Stimulated activated CD4-positive, alpha-beta T cell treated with anti-CD3 and anti-CD28 coated beads, TNF-alpha, amount 100 ng/mL, for 1 hour (primary cell): ENCODE data around the gene CT47A1.
"Not testable (repeated sequence)": the region's sequence is repeated elsewhere in the genome, so short reads cannot be mapped to it uniquely, and the experiment has no call there.

Experiments
- DNase-seq, 3 donors: peaks; one replicate each; pipeline ENCODE4 v3.0.0-alpha.2; 2020; ENCODE audit warnings: low read depth in 3 of 3, low spot score in 1 of 3

The CT47A1 gene

DNA sequence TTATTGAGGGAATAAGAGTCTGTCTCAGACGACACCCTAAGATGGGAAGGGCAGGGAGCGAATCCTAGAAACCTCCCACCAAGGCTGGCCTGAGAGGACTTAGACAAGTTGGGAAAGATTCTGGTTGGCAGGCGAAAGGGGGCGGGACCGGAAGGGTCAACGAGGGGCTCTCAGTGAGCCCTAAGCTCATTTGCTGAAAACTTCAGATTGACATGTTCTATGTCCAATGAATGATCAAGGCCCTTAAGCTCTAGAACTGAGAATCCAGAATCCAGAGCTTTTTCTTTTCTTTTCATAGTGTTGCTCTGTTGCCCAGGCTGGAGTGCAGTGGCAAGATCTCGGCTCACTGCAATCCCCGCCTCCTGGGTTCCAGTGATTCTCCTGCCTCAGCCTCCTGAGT, at the start of gene CT47A1:
CT47A1 (minus strand) TSS at position 101 of the 400 bp plus-strand sequence. CDS start 231 bp downstream, outside the sequence.
- DNase-seq = not testable (repeated sequence)

DNA sequence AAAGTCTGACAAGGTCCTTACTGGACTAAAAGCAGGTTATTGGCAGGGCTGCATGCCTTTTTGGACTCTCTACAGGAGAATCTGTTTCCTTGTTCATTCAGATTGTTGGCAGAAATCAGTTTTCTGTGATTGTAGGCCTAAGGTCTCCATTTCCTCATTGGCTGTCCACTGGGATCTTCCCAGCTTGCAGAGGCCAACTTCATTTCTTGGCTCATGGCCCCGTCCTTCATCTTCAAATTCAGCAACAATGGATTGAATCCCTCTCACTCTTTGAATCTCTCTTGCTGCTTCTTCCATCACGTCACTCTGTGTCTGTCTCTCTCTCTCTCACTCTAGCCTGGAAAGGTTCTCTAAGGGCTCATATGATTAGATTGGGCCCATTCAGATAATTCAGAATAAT, 47.0 kb upstream of the CT47A1 start:
- no peak for DNase-seq

DNA sequence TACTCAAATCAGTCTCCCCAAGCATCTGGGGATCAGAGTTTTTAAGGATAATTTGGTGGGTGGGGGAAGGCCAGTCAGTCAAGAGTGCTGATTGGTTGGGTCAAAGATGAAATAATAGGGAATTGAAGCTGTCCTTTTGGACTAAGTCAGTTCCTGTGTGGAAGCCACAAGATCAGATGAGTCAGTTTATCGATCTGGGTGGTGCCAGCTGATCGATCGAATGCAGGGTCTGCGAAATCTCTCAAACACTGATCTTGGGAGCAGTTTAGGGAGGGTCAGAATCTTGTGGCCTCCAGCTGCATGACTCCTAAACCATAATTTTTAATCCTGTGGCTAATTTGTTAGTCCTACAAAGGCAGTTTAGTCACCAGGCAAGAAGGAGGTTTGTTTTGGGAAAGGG, 44.5 kb upstream of the CT47A1 start:
- no peak for DNase-seq

DNA sequence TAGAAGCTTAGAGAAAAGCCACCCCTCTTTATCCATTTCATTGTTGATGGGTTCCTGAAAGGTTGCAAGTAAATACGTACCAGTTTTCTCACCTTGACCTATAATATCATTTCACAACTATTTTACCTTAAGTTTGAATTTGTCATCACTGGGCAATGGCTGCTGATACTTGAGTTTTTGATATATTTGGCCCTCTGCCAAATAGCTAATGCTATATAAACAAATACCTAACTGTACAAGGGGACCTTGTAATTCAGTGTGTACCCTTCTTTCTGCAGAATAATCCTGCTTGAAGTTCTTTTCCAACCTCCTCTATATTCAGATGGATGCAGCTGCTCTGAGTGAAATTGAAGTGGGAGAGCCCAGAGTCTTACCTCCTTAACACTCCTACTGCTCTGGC, 42.9 kb upstream of the CT47A1 start:
- DNase-seq = no peak

DNA sequence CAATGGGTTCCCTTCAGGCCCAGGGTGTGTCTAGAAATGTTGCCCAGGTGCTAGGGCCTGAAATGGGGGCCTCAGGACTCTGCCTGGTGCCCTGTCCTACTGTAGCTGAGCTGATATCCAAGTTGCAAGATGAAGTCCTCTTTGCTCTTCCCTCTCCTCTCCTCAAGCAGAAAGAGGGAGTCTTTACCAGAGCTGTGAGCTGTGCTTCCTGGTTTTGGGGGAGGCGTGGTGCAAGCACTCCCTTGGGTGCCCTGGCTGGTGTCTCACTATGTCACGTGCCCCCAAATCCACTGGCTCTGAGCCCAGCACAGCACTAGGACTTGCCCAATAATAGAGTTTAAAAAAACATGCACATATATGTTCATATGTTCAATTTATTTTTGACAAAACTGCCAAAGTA, 29.3 kb upstream of the CT47A1 start:
- no peak for DNase-seq

DNA sequence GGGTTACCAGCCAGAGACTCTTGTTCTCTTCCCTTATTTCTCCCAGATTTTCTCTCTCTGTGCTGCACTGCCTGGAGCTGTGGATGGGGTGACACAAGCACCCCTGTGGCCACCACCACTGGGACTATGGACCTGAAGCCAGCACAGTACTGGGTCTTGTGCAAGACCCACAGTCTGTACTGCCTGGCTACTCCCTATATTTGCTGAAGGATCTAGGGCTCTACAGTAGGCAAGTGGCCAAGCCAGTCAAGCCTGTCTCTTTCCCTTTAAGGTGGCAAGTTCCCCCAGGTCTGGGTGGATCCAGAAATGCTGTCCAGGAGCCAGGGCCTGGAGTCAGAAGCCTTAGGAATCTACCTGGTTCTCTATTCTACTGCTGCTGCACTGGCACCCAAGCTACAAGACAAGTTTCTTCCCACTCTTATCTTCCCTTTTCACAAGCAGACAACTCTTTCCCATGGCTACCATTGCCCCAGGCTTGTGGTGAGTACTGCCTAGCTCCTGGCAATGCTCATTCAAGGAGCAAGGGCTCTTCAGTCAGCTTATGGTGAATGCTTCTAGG, 28.4 kb upstream of the CT47A1 start:
- DNase-seq = no peak

DNA sequence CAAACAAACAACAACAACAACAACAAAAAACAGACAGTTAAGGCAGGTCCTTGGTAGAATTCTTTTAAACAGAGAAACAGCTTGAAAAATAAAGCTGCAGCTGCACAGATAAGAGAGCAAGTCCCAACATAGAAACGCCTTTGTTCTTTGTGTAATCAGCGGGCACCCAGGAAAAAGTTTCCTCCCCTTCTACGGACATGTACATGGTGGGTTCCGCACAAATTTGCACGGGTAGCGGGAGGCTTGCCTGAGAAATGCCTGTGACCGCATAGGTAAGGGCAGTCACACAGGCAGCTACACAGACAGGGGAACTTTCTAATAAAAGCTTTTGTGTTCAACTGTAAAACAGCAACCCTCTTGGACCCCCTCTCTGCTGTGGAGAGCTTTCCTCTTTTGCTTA, 25.7 kb upstream of the CT47A1 start:
- DNase-seq = no peak

DNA sequence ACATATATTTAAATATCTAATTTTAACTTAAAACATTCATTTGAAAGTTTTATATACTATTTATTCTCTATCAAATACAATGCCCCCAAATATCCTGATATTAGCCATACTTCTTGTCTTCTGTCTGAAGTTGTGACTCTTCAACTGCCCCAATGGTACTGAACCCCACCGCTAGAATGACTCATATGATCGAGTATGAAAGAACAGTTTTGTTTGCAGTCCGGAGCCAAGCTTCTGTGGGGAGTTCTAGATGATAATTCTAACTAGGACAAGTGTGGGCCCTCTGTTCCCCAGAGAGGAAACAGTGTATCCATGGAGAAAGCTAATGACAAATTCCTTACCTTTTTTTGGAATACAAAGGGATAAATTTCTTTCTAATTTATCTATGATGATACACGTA, 24.7 kb upstream of the CT47A1 start:
- no peak for DNase-seq

DNA sequence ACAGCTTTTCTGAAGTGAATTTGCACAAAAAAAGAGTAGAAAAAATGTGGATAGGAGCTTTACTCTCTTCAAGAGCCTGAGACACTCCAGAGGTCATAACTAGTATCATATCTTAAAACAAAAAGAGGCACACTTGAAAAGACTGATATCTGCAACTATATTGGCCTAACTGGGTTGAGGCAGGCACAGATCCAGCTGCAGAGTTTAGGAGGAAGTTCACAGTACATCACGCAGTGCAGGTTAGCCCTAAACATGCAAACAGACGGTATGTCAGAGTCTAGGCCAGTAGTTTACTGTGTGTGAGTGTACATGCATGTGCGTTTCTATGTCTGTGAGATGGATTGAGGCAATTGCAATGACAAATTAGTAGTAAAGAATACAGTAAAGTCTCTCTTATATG, 24.2 kb upstream of the CT47A1 start:
- DNase-seq = no peak

DNA sequence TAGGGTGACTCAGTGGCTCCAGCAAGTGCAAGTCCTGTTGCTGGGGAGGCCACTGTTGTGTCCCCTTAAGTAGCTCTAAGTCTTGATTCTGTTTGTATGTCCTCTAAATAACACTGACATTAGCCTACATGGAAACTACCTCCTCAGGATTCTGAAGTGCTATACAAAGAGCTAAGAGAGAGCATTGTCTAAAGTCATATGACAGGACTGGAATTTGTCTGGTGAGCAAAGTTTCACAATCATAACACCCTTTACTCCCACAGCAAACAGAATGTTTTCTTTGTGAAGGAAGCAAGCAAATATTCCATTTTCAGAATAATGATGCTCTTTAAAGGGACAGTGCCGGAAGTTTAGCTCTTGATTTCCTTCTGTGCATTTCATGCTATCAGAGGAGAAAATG, 23.4 kb upstream of the CT47A1 start:
- DNase-seq = no peak

DNA sequence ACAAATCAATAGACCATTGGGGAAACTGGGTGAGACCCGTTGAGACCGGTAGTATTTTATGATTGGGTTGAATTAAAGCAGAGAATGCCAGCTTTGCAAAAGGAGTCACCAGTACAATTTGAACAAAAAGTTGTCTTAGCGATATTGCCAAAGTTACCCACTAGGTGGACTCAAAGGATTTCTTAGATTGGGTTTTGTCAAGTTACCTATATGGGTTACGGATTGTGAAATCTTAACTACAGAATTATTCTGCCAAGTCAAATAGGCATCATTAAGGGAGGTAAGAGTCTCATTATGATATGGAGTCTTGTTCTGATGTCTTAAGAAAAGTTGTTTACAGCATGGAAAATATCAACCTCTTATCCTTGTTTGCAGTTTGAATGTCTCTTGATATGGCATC, 15.0 kb upstream of the CT47A1 start:
- no peak for DNase-seq

DNA sequence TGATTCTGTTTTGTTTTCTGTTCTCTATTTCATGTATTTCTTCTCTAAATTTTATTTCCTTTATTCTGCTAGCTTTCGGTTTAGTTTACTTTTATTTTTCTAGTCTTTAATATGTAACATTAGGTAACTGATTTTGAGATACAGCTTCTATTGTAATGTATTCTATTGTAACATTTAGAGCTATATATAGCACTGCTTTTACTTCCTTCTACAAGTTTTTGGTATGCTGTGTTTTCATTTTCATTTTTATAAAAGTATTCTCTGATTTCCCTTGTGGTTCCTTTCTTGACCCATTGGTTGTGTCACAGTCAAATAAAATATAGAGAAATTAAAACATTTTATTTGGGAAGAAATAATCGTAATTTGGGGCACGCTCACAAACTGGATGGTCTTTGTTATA, 13.9 kb upstream of the CT47A1 start:
- DNase-seq = no peak

DNA sequence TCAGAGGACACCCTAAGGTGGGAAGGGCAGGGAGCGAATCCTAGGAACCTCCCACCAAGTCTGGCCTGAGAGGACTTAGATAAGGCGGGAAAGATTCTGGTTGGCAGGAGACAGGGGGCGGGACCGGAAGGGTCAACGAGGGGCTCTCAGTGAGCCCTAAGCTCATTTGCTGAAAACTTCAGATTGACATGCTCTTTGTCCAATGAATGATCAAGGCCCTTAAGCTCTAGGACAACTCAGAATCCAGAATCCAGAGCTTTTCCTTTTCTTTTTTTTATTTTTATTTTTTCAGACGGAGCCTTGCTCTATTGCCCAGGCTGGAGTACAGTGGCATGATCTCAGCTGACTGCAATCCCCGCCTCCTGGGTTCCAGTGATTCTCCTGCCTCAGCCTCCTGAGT, 29.1 kb downstream of the CT47A1 start, which contains the start of gene CT47A7:
CT47A7 (minus strand) TSS at position 101 of the 400 bp plus-strand sequence. CDS start 255 bp downstream, outside the sequence.
- DNase-seq = not testable (repeated sequence)
